Thyroid gland (tissue), 4 donors: Measurements from ENCODE around the gene AFAP1L2.

Source experiments
- CTCF ChIP-seq, 6 experiments: fragments of 200-600 bp in 3 of 6; fragments of 450-650 bp in 3 of 6; sonication (generic) in 3 of 6; IDR thresholded peaks; one replicate each; pipeline ENCODE4 v1.5.1; 2016 to 2019; ENCODE audit warnings: antibody characterized with exemption in 6 of 6, mild to moderate bottlenecking in 2 of 6, inconsistent platforms in 1 of 6, moderate library complexity in 1 of 6
- POLR2A ChIP-seq, 2 donors: fragments of 450-650 bp; IDR thresholded peaks; one replicate each; pipeline ENCODE4 v1.6.1; 2017; ENCODE audit warnings: antibody characterized with exemption in 2 of 2, mild to moderate bottlenecking in 2 of 2, moderate library complexity in 1 of 2

- TF ChIP-seq CTCF (IDR thresholded peaks at IDR 0.05): no peak
- TF ChIP-seq POLR2A (IDR thresholded peaks at IDR 0.05): no peak
Observed at GRCh38 chr10:114252883-114253282, 151.4 kb downstream of the AFAP1L2 start.
